ENCODE measurements around the gene CCN6.

CCN6 gene

DNA sequence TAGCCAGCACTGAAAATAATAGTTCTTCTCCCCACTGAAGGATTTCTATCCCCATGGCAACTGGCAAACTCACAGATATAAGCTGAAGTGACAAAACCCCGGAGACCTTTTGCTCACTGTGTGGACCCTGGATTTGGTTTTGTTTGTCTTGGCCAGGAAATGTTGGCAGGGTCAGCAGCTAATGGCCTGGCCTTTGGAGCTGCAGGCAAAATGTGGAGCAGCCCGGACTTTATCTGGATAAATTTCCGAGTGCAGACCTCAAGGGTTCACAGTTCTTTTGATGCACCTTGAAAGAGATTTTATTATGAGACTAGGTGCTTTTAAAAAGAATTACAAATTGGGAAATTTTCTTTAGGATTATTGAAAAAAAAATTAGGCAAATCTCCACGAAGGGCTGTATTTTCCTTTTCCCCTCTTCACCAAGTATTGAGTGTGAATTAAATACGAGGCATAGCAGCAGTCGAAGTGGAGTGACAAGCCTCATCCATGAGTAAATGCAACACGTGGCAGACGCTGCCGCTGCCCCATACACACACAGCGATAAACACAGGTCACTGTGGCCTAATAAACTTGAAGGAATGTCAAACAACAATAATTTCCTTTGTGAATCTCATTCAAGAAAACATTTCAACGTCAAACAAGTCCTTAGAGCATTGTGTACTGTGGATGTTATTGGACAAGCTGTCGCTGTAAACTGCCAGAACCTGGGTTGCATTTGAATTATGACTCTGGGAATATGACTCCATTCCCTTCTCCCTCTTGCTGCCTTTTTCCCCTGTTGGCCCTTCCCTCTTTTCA is 35.1 kb upstream of the CCN6 start:
- Histone ChIP-seq H3F3A (ENCODE audit: insufficient read depth, low read length) (no peaks in the 10 kb centered on the region), H3K4me2 (ENCODE audit: low read depth, low read length) (no peak overlapping the region), H2AFZ (ENCODE audit: low read length) (no peak overlapping the region), H3K9me2 (replicated peaks; ENCODE audit: insufficient read depth, low read length) (no peaks in the 10 kb centered on the region), H3K9me3 (replicated peaks; ENCODE audit: insufficient read depth, low read length) (no peaks in the 10 kb centered on the region), H3K27ac (ENCODE audit: low read length) (no peak overlapping the region), H3K9ac (ENCODE audit: low read length) (no peak overlapping the region), H3K4me3 (ENCODE audit: low read length) (no peak overlapping the region), H4K20me1 (ENCODE audit: insufficient read depth, low read length) (no peaks in the 10 kb centered on the region), H3K27me3 (replicated peaks; ENCODE audit: insufficient read depth, low read length) (no peaks in the 10 kb centered on the region), H3K36me3 (replicated peaks; ENCODE audit: insufficient read depth, low read length) (no peaks in the 10 kb centered on the region), H3K4me1 (ENCODE audit: low read length) (no peaks in the 10 kb centered on the region), H3K79me2 (ENCODE audit: low read length) (no peaks in the 10 kb centered on the region)
- DNase-seq: no peak
- TF ChIP-seq, protein P1, sequence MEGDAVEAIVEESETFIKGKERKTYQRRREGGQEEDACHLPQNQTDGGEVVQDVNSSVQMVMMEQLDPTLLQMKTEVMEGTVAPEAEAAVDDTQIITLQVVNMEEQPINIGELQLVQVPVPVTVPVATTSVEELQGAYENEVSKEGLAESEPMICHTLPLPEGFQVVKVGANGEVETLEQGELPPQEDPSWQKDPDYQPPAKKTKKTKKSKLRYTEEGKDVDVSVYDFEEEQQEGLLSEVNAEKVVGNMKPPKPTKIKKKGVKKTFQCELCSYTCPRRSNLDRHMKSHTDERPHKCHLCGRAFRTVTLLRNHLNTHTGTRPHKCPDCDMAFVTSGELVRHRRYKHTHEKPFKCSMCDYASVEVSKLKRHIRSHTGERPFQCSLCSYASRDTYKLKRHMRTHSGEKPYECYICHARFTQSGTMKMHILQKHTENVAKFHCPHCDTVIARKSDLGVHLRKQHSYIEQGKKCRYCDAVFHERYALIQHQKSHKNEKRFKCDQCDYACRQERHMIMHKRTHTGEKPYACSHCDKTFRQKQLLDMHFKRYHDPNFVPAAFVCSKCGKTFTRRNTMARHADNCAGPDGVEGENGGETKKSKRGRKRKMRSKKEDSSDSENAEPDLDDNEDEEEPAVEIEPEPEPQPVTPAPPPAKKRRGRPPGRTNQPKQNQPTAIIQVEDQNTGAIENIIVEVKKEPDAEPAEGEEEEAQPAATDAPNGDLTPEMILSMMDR (IDR thresholded peaks at IDR 0.05; ENCODE audit: low read length): no peak
- no peak for TF ChIP-seq EZH2phosphoT487 (IDR thresholded peaks at IDR 0.05; ENCODE audit: low read length)
- no peak for TF ChIP-seq EZH2 (optimal IDR thresholded peaks at IDR 0.05; ENCODE audit: low read depth, low read length)

DNA sequence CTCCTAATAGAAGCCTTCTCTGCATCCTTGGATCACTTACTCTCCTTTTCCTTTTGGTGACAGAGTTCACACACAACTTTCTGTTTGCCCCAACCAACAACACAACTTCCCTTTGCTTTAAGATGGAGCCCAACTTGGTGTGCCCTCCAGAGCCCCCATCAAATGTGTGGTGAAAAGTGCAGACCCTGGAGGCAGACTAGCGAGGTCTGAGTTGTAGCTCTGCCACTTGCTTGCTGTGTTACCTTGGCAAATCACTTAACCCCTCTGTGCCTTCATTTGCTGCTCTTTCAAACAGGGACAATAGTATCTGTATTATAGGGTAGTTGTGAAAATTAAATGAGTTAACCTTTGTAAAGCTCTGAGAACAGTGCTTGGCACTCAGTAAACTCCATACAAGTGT is 34.3 kb upstream of the CCN6 start:
- Histone ChIP-seq H3K36me3 (replicated peaks; ENCODE audit: insufficient read depth, low read length) (no peaks in the 10 kb centered on the region), H3K9me2 (replicated peaks; ENCODE audit: insufficient read depth, low read length) (no peaks in the 10 kb centered on the region), H3K4me3 (ENCODE audit: low read length) (no peak overlapping the region), H3F3A (ENCODE audit: insufficient read depth, low read length) (no peaks in the 10 kb centered on the region), H4K20me1 (ENCODE audit: insufficient read depth, low read length) (no peaks in the 10 kb centered on the region), H3K9ac (ENCODE audit: low read length) (no peak overlapping the region), H3K79me2 (ENCODE audit: low read length) (no peaks in the 10 kb centered on the region), H3K4me1 (ENCODE audit: low read length) (no peaks in the 10 kb centered on the region), H3K27ac (ENCODE audit: low read length) (no peak overlapping the region), H3K4me2 (ENCODE audit: low read depth, low read length) (no peak overlapping the region), H3K9me3 (replicated peaks; ENCODE audit: insufficient read depth, low read length) (no peaks in the 10 kb centered on the region), H3K27me3 (replicated peaks; ENCODE audit: insufficient read depth, low read length) (no peaks in the 10 kb centered on the region), H2AFZ (ENCODE audit: low read length) (no peak overlapping the region)
- TF ChIP-seq EZH2phosphoT487 (IDR thresholded peaks at IDR 0.05; ENCODE audit: low read length) (no peak), EZH2 (optimal IDR thresholded peaks at IDR 0.05; ENCODE audit: low read depth, low read length) (no peak)
- TF ChIP-seq, protein P1 (IDR thresholded peaks at IDR 0.05; ENCODE audit: low read length): no peak
- DNase-seq: no peak

DNA sequence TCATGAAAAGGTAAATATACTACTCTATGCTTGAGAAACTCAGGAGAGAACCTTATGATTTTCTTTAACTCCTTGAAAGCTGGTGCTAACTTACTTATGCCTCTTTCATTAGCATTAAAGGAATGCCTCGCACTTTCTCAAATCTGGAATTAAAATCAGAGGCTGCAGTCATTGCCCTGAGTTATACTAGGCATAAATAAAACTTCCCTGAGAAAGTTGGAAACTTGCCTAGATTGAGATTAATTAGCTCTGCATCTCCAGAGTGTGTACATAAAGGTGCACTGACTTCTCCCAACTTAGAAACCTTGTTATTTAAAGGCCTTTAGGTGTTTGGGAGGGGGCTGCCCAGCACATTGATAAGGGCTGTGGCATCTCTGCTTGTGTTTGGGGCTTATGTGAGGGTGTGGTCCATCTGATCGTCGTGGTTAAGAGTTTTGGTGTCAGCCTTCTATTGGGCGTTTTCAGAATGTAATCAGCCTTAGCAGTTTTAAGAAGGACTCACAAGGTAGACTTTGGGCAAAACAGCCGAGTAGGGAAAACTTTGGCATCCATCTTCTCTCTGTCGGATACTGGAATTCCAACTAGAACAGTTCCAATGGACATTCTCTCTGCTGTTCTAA is 32.1 kb upstream of the CCN6 start:
- no peak overlapping the region for H3K27ac ChIP-seq (ENCODE audit: low read length)
- no peak overlapping the region for H2AFZ ChIP-seq (ENCODE audit: low read length)
- no peaks in the 10 kb centered on the region for H3K79me2 ChIP-seq (ENCODE audit: low read length)
- H3K4me3 ChIP-seq (ENCODE audit: low read length): no peak overlapping the region
- H3K9me3 ChIP-seq (replicated peaks; ENCODE audit: insufficient read depth, low read length): no peaks in the 10 kb centered on the region
- H3K9me2 ChIP-seq (replicated peaks; ENCODE audit: insufficient read depth, low read length): no peaks in the 10 kb centered on the region
- no peaks in the 10 kb centered on the region for H4K20me1 ChIP-seq (ENCODE audit: insufficient read depth, low read length)
- no peak for DNase-seq
- H3F3A ChIP-seq (ENCODE audit: insufficient read depth, low read length): no peaks in the 10 kb centered on the region
- no peaks in the 10 kb centered on the region for H3K27me3 ChIP-seq (replicated peaks; ENCODE audit: insufficient read depth, low read length)
- H3K4me2 ChIP-seq (ENCODE audit: low read depth, low read length): no peak overlapping the region
- no peaks in the 10 kb centered on the region for H3K4me1 ChIP-seq (ENCODE audit: low read length)
- no peak overlapping the region for H3K9ac ChIP-seq (ENCODE audit: low read length)
- no peak for TF ChIP-seq EZH2 (optimal IDR thresholded peaks at IDR 0.05; ENCODE audit: low read depth, low read length)
- no peak for TF ChIP-seq EZH2phosphoT487 (IDR thresholded peaks at IDR 0.05; ENCODE audit: low read length)
- TF ChIP-seq, protein P1 (IDR thresholded peaks at IDR 0.05; ENCODE audit: low read length): no peak
- no peaks in the 10 kb centered on the region for H3K36me3 ChIP-seq (replicated peaks; ENCODE audit: insufficient read depth, low read length)

Measured in MM.1S (cell line).